Left lung (tissue), 10 donors: ENCODE data around the gene TSR3. TPM values are rescaled to one million over a fixed set of nuclear protein-coding genes. Genes with fewer than 3 reads are reported as not detected.

ENCODE experiments used
- ATAC-seq: fragments of 200-7000 bp; cut with Tn5 transposase; one replicate; pipeline ENCODE4 v1.9.1; 2020; ENCODE audit warnings: moderate library complexity
- DNase-seq, 4 donors: peaks; one replicate each; pipeline ENCODE4 v3.0.0-alpha.2; 2013 to 2020
- H3K27ac ChIP-seq, 2 donors: fragments of 200-600 bp; sonication (generic) in 1 of 2; one replicate each; pipeline versions ENCODE4 v1.5.0 to v1.8.0; 2020 to 2021
- H3K27me3 ChIP-seq, 2 donors: fragments of 200-600 bp; sonication (generic) in 1 of 2; one replicate each; pipeline versions ENCODE4 v1.5.0 to v1.8.0; 2020 to 2021
- H3K36me3 ChIP-seq, 2 donors: fragments of 200-600 bp; sonication (generic) in 1 of 2; one replicate each; pipeline versions ENCODE4 v1.5.0 to v1.8.0; 2020 to 2021
- H3K4me1 ChIP-seq, 2 donors: fragments of 200-600 bp; one replicate each; pipeline ENCODE4 v1.8.0; 2021
- H3K4me3 ChIP-seq, 2 donors: fragments of 200-600 bp; sonication (generic) in 1 of 2; one replicate each; pipeline versions ENCODE4 v1.5.0 to v1.8.0; 2020 to 2021; ENCODE audit warnings: mild to moderate bottlenecking in 1 of 2
- H3K9me3 ChIP-seq, 2 donors: fragments of 200-600 bp; sonication (generic) in 1 of 2; one replicate each; pipeline versions ENCODE4 v1.5.0 to v1.8.0; 2020 to 2021
- intact Hi-C, 2 donors: fragments of 100-400 bp; cut with DNase I; formaldehyde crosslinking; loops; one replicate each; pipeline versions ENCODE4 v1.11.2 to v1.14.2; 2022
- polyA plus RNA-seq, 6 donors: library from polyadenylated mRNA; unstranded; fragments of 120-200 nt; gene quantifications; one replicate each; pipeline ENCODE4 v1.2.1, GENCODE V29; 2013; ENCODE audit not compliant: insufficient read length in 6 of 6
- total RNA-seq, 2 donors: library from RNA; stranded (reverse); fragmentation: NEBNext Ultra II Directional; extraction: Animal tissue kit (Norgen Biotek cat#: 25700); gene quantifications; one replicate each; pipeline ENCODE4 v1.2.1, GENCODE V29; 2021
- TF ChIP-seq, protein P1 (sequence below), 2 donors: fragments of 200-600 bp; sonication (generic) in 1 of 2; IDR thresholded peaks; one replicate each; pipeline versions ENCODE4 v1.5.0 to v1.8.0; 2021; ENCODE audit warnings: antibody characterized with exemption in 2 of 2
- donor health status: DM: no; HTN: yes; CAD: no.
- donor health status: DM: no; HTN: no; CAD: no.

TSR3 gene
- total and polyA plus RNA-seq, 8 donors: 33.6 to 57.0 (median 45.9) TPM

- intact Hi-C loops: no loop called here
Observed at GRCh38 chr16:1398351-1398750, 46.7 kb upstream of the TSR3 start.

GRCh38 chr16:1397779-1398178, 46.1 kb upstream of the TSR3 start:
- Histone ChIP-seq H3K4me3 (no peak overlapping the region), H3K36me3 (peaks cover 0 to 73% of the 10 kb centered on the region in 2 donors), H3K27ac (no peak overlapping the region), H3K9me3 (no peaks in the 10 kb centered on the region), H3K4me1 (no peaks in the 10 kb centered on the region), H3K27me3 (no peaks in the 10 kb centered on the region)
- TF ChIP-seq, protein P1, sequence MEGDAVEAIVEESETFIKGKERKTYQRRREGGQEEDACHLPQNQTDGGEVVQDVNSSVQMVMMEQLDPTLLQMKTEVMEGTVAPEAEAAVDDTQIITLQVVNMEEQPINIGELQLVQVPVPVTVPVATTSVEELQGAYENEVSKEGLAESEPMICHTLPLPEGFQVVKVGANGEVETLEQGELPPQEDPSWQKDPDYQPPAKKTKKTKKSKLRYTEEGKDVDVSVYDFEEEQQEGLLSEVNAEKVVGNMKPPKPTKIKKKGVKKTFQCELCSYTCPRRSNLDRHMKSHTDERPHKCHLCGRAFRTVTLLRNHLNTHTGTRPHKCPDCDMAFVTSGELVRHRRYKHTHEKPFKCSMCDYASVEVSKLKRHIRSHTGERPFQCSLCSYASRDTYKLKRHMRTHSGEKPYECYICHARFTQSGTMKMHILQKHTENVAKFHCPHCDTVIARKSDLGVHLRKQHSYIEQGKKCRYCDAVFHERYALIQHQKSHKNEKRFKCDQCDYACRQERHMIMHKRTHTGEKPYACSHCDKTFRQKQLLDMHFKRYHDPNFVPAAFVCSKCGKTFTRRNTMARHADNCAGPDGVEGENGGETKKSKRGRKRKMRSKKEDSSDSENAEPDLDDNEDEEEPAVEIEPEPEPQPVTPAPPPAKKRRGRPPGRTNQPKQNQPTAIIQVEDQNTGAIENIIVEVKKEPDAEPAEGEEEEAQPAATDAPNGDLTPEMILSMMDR (IDR thresholded peaks at IDR 0.05): no peak
- ATAC-seq (no peak), DNase-seq (no peak)
- intact Hi-C loops: no loop called here

More at GRCh38 chr16:1398351-1398750, 46.7 kb upstream of the TSR3 start:
- H3K36me3 ChIP-seq: peaks cover 0 to 73% of the 10 kb centered on the region in 2 donors
- no peaks in the 10 kb centered on the region for H3K27me3 ChIP-seq
- no peak overlapping the region for H3K27ac ChIP-seq
- H3K9me3 ChIP-seq: no peaks in the 10 kb centered on the region
- ATAC-seq: no peak
- no peak overlapping the region for H3K4me3 ChIP-seq
- TF ChIP-seq, protein P1 (IDR thresholded peaks at IDR 0.05): no peak
- H3K4me1 ChIP-seq: no peaks in the 10 kb centered on the region
- no peak for DNase-seq

DNA sequence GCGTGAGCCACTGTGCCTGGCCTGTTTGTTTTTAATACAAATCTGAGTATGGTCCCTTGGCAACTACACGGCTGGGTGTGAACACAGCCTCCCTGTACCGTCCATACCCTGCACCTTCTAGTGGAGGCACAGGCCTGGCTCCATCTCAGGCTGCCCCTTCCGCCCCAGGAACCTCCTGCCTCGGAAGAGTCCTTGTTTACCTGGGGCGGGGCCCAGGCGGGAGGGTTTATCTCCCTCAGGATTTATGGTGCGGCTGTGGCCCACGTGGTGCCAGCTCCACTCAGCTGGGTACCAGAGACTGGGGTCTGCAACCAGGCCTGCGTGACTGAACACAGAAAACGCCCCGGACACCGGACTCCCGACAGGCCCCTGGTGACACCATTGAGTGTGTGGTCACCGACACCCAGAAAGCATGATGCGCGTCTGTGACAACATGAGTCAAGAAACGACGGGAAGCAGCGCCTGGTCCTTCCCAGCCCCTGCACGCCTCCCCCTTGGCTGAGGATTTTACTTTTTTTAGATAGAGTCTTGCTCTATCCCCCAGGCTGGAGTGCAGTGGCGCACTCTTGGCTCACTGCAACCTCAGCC, 43.9 kb upstream of the TSR3 start:
- peaks cover 0 to 71% of the 10 kb centered on the region in 2 donors for H3K36me3 ChIP-seq
- TF ChIP-seq, protein P1 (IDR thresholded peaks at IDR 0.05): no peak
- H3K4me3 ChIP-seq: no peak overlapping the region
- H3K9me3 ChIP-seq: no peaks in the 10 kb centered on the region
- DNase-seq (no peak), ATAC-seq (no peak)
- intact Hi-C loops: no loop called here
- H3K27ac ChIP-seq: no peak overlapping the region
- no peaks in the 10 kb centered on the region for H3K27me3 ChIP-seq
- no peaks in the 10 kb centered on the region for H3K4me1 ChIP-seq

- H3K9me3 ChIP-seq: no peaks in the 10 kb centered on the region
- H3K27me3 ChIP-seq: no peaks in the 10 kb centered on the region
- peaks cover 0 to 74% of the 10 kb centered on the region in 2 donors for H3K36me3 ChIP-seq
- DNase-seq: no peak
- H3K27ac ChIP-seq: no peak overlapping the region
- no peak for ATAC-seq
- TF ChIP-seq, protein P1 (IDR thresholded peaks at IDR 0.05): no peak
- intact Hi-C loops: no loop called here
- no peaks in the 10 kb centered on the region for H3K4me1 ChIP-seq
- H3K4me3 ChIP-seq: no peak overlapping the region
Observed at GRCh38 chr16:1394367-1394951, 42.8 kb upstream of the TSR3 start.

DNA sequence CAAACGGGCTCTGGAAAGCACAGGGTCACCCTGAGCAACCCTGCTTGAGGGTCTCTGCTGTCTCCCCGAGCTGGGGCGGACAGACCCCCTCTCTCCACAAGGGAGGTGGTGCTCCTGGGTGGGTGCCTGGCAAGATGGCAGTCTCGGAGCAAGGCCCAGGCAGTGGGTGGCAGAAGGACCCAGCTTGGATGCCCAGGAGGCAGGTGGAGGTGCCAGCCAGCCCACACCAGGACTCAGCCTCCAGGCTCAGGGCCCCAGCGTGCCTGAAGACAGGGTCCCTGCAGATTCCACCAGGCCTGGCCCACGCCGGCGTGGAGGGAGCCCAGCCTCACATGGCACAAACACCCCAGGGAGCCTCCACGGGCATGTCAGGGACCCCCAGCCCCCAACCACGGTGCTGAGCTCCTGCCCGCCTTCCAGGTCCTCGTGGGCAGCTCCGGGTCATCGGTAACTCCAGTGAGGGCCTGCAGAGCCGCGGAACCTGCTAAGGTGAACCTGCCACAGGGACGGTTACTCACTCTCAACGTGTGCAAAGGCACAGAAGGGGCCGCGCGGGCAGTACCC, 42.0 kb upstream of the TSR3 start:
- Histone ChIP-seq H3K4me3 (no peak overlapping the region), H3K36me3 (peaks cover 0 to 74% of the 10 kb centered on the region in 2 donors), H3K27ac (no peak overlapping the region), H3K27me3 (no peaks in the 10 kb centered on the region), H3K9me3 (no peaks in the 10 kb centered on the region), H3K4me1 (no peaks in the 10 kb centered on the region)
- TF ChIP-seq, protein P1 (IDR thresholded peaks at IDR 0.05): no peak
- DNase-seq (no peak), ATAC-seq (no peak)
- intact Hi-C loops: no loop called here
